GM21360 (cell line): ENCODE results near the gene TRMT61A.

Source experiments
- ATAC-seq: cut with Tn5 transposase; IDR thresholded peaks from one replicate; pipeline ENCODE4 v1.9.1; 2021; ENCODE audit warnings: mild to moderate bottlenecking, moderate library complexity; ENCODE audit not compliant: unreplicated experiment

Gene TRMT61A

GRCh38 chr14:103561381-103562178 is 32.6 kb downstream of the TRMT61A start:
- peak; percentile 8 for ATAC-seq

GRCh38 chr14:103562179-103562428 is 33.1 kb downstream of the TRMT61A start:
- ATAC-seq = no peak

GRCh38 chr14:103562429-103563225 is 33.6 kb downstream of the TRMT61A start, which contains the start of the genes BAG5 and COA8:
Gene BAG5, minus strand, starts transcription at chr14:103562657. Its CDS starts 1,493 bp downstream, at chr14:103561164.
Gene COA8, plus strand, starts transcription at chr14:103562960. Its CDS starts 42 bp downstream, at chr14:103563002.
- ATAC-seq = peak; percentile 65

GRCh38 chr14:103563226-103563620 is 34.2 kb downstream of the TRMT61A start:
- no peak for ATAC-seq

- no peak for ATAC-seq
Measured at GRCh38 chr14:103563844-103564505, 35.0 kb downstream of the TRMT61A start.

GRCh38 chr14:103568952-103569351 is 40.0 kb downstream of the TRMT61A start:
- ATAC-seq = no peak

- no peak for ATAC-seq
Measured at GRCh38 chr14:103569408-103569807, 40.4 kb downstream of the TRMT61A start.

GRCh38 chr14:103574104-103574503 is 45.1 kb downstream of the TRMT61A start:
- no peak for ATAC-seq

- ATAC-seq = no peak
Measured at GRCh38 chr14:103574707-103575285, 45.8 kb downstream of the TRMT61A start.

- ATAC-seq = no peak
Measured at GRCh38 chr14:103576371-103577024, 47.5 kb downstream of the TRMT61A start.

GRCh38 chr14:103578401-103579075 is 49.5 kb downstream of the TRMT61A start:
- no peak for ATAC-seq

GRCh38 chr14:103581206-103581605 is 52.2 kb downstream of the TRMT61A start:
- no peak for ATAC-seq

- ATAC-seq = no peak
Measured at GRCh38 chr14:103581954-103582703, 53.1 kb downstream of the TRMT61A start.

GRCh38 chr14:103584326-103584915 is 55.4 kb downstream of the TRMT61A start:
- no peak for ATAC-seq
